ENCODE results near the gene MAP2K2.

GRCh38 chr19:4075373-4075772 lies 48.5 kb downstream of the MAP2K2 start:
- TF ChIP-seq CTCF (IDR thresholded peaks at IDR 0.05) (no peak), EZH2 (IDR thresholded peaks at IDR 0.05; ENCODE audit: borderline replicate concordance, insufficient read depth, low read depth, low read length, poor library complexity, severe bottlenecking) (no peak)

Data from B cell (primary cell).